GM18907 (cell line): Measurements from ENCODE around the gene IL12A.

ENCODE experiments used
- ATAC-seq: cut with Tn5 transposase; IDR thresholded peaks from one replicate; pipeline ENCODE4 v1.9.1; 2021; ENCODE audit warnings: mild to moderate bottlenecking, moderate library complexity; ENCODE audit not compliant: unreplicated experiment

IL12A gene

DNA sequence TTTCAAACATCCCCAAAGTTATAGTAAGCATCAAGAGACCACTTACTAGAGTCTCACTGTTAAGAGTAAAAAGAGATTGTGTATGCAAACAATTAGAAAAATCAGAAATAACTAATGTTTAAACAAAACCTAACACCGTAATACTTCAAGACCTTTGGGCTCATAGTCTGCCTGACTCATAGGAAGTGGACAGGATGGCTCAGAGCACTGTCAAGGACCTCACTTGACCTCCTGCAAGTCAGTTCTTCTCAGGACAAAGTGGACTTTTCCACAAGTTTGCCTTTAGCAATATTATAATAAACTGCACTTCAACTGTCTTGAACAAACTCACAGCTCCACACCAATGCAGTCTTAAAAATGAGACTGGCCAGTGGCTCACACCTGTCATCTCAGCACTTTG lies 34.8 kb downstream of the IL12A start:
- ATAC-seq, result no peak

DNA sequence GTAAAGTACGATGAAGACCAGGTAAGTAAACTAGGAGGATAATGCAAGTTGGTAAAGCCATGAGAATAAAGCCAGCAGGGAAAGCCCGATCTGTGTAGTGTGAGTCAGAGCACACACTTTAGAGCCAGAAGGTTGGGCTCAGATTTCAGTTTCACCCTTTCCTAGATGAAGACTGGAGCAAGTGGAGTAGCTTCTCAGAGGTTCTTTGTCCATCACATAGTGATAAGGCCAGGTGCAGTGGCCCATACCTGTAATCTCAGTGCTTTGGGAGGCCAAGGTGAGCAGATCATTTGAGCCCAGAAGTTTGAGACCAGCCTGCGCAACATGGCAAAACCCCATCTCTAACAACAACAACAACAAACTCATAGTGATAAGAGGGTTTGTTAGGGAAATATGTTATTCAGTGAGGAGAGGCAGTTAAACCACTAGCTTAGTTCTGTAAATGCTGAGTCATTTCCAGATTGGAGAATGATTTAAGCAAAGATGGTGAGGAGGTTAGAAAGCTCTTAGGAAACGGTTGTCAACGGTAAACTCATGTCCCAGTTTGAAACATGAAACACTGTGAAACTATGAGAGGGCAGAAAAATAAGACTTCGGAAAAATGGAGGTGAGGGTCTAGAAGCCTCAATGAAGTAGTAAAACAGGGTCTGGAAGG lies 39.0 kb downstream of the IL12A start:
- ATAC-seq, result peak; percentile 91

GRCh38 chr3:160035757-160036156 lies 47.1 kb downstream of the IL12A start:
- no peak for ATAC-seq

- ATAC-seq, result peak; percentile 56
Observed at GRCh38 chr3:160038862-160039562, 50.4 kb downstream of the IL12A start.

DNA sequence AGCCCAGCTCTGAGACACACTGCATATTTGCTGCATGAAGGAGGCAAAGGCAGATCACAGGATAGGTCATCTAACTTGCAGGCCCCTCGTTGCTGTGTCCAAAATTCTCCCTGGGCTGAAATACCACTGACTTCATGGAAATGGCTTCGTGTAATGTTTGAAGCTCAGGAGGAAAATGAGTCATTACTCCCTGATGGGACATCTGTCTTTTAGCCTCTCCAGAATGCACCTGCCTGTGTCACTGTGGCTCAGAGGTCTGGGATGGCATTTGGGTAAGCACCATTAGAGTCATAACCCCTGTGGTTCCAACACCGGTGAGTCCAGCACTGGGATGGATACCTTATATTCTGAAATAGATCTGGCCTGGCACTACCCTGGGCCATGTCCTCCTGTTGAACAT lies 51.5 kb downstream of the IL12A start:
- no peak for ATAC-seq

DNA sequence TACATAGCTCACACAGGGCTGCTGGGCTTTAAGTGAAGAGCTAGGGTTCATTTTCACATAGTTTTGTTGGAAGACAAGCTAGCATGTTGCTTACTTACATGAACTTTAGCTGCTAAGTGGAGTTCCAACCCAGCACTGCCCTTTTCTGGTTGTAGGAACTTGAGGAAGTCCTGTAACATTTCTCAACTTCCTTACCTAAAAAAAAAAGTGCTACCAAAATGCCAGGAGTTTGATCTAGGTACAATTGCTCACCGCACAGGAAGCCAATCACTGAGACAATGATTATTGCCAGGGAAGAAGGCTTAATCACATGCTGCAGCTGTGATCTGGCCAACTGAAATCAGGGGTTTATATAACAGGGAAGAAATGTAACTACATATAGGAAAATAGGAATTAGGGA lies 52.8 kb downstream of the IL12A start:
- no peak for ATAC-seq

DNA sequence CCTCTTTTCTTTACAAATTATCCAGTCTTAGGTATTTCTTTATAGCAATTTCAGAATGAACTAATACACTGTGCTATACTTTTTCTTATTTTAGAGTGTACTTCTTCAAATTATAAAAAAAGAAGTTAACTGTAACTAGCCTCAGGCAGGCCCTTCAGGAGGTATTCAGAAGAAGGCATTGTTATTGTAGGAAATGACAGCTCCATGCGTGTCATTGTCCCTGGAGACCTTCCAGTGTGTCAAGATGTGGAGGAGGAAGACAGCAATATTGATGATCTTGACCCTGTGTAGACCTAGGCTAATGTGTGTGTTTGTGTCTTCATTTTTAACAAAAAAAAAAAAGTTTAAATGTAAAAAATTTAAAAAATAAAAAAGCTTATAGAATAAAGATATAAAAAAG lies 55.5 kb downstream of the IL12A start:
- no peak for ATAC-seq
